ENCODE data around the gene PHKG2. TPM values are rescaled to one million over a fixed set of nuclear protein-coding genes. Genes with fewer than 3 reads are reported as not detected.
A peak's percentile ranks its signal among the peaks of the same experiment; 100 is the strongest.

Gene PHKG2
- polyA plus RNA-seq, 4 donors = 19.4 to 44.5 (median 26.0) TPM

- DNase-seq (ENCODE audit: low read depth in 4 of 4, low spot score in 3 of 4) = no peak
These were observed 7.9 kb downstream of the PHKG2 start for GRCh38 chr16:30755955-30756780.

- DNase-seq (ENCODE audit: low read depth in 4 of 4, low spot score in 3 of 4) = no peak
These were observed 8.5 kb downstream of the PHKG2 start for GRCh38 chr16:30756781-30757100.

- no peak for DNase-seq (ENCODE audit: low read depth in 4 of 4, low spot score in 3 of 4)
These were observed 9.1 kb downstream of the PHKG2 start for GRCh38 chr16:30757316-30757715.

- no peak for DNase-seq (ENCODE audit: low read depth in 4 of 4, low spot score in 3 of 4)
These were observed 10.8 kb downstream of the PHKG2 start for GRCh38 chr16:30758988-30759491.

GRCh38 chr16:30760001-30760559, 11.9 kb downstream of the PHKG2 start:
- no peak for DNase-seq (ENCODE audit: low read depth in 4 of 4, low spot score in 3 of 4)

GRCh38 chr16:30760577-30761426, 12.6 kb downstream of the PHKG2 start:
- no peak for DNase-seq (ENCODE audit: low read depth in 4 of 4, low spot score in 3 of 4)

- peak in 1 of 4 donors; percentile 29 for DNase-seq (ENCODE audit: low read depth in 4 of 4, low spot score in 3 of 4)
These were observed 13.3 kb downstream of the PHKG2 start for GRCh38 chr16:30761427-30761927.

GRCh38 chr16:30761928-30762902, 14.0 kb downstream of the PHKG2 start, which contains the start of the genes CFAP119 and RNF40:
TSS of gene CFAP119 (minus strand) at chr16:30762062. CDS start at chr16:30761748, 314 bp downstream.
TSS of gene RNF40 (plus strand) at chr16:30762322. CDS start at chr16:30762546, 224 bp downstream.
- DNase-seq (ENCODE audit: low read depth in 4 of 4, low spot score in 3 of 4) = peak; percentile 95 to 98 (median 96)

- no peak for DNase-seq (ENCODE audit: low read depth in 4 of 4, low spot score in 3 of 4)
These were observed 14.9 kb downstream of the PHKG2 start for GRCh38 chr16:30762991-30763725.

GRCh38 chr16:30764086-30764485, 15.9 kb downstream of the PHKG2 start:
- no peak for DNase-seq (ENCODE audit: low read depth in 4 of 4, low spot score in 3 of 4)

- DNase-seq (ENCODE audit: low read depth in 4 of 4, low spot score in 3 of 4) = no peak
These were observed 16.7 kb downstream of the PHKG2 start for GRCh38 chr16:30764816-30765465.

- no peak for DNase-seq (ENCODE audit: low read depth in 4 of 4, low spot score in 3 of 4)
These were observed 18.1 kb downstream of the PHKG2 start for GRCh38 chr16:30766206-30766932.

- DNase-seq (ENCODE audit: low read depth in 4 of 4, low spot score in 3 of 4) = no peak
These were observed 18.7 kb downstream of the PHKG2 start for GRCh38 chr16:30766933-30767284.

GRCh38 chr16:30767767-30768465, 19.7 kb downstream of the PHKG2 start:
- no peak for DNase-seq (ENCODE audit: low read depth in 4 of 4, low spot score in 3 of 4)

GRCh38 chr16:30768583-30769181, 20.5 kb downstream of the PHKG2 start:
- no peak for DNase-seq (ENCODE audit: low read depth in 4 of 4, low spot score in 3 of 4)

GRCh38 chr16:30769379-30770089, 21.3 kb downstream of the PHKG2 start:
- no peak for DNase-seq (ENCODE audit: low read depth in 4 of 4, low spot score in 3 of 4)

Data from left renal pelvis (tissue), 4 donors.